HG03469 (cell line): Measurements from ENCODE around the gene SH2B2.
A peak's percentile ranks its signal among the peaks of the same experiment; 100 is the strongest.
"Not testable (repeated sequence)": the region's sequence is repeated elsewhere in the genome, so short reads cannot be mapped to it uniquely, and the experiment has no call there.

Source experiments
- ATAC-seq: cut with Tn5 transposase; IDR thresholded peaks from one replicate; pipeline ENCODE4 v1.9.1; 2021; ENCODE audit warnings: mild to moderate bottlenecking, moderate library complexity, moderate number of reproducible peaks; ENCODE audit not compliant: unreplicated experiment

SH2B2 gene

DNA sequence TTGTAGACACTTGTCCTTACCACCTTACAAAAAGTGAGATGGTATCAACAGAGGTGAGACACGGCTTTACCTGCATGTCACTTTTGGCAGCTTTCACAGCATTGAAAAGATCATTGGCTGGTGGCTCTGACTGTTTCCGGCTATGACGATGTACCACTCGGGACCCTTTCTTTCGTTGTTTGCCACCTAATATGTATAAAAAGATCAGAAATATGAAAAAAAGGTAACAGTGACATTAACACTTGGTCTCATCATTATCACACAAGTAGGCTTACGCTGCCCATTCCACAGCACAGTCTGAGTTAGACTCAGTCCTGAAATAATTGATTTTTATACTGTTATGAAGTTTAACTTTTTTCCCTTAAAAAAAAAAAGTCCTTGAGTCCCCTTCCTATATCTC, 40.5 kb downstream of the SH2B2 start:
- ATAC-seq = not testable (repeated sequence)

GRCh38 chr7:102328863-102329262, 42.2 kb downstream of the SH2B2 start:
- ATAC-seq = not testable (repeated sequence)

GRCh38 chr7:102329366-102329765, 42.7 kb downstream of the SH2B2 start:
- not testable (repeated sequence) for ATAC-seq

- ATAC-seq = not testable (repeated sequence)
These were observed 44.2 kb downstream of the SH2B2 start for GRCh38 chr7:102330666-102331460.

DNA sequence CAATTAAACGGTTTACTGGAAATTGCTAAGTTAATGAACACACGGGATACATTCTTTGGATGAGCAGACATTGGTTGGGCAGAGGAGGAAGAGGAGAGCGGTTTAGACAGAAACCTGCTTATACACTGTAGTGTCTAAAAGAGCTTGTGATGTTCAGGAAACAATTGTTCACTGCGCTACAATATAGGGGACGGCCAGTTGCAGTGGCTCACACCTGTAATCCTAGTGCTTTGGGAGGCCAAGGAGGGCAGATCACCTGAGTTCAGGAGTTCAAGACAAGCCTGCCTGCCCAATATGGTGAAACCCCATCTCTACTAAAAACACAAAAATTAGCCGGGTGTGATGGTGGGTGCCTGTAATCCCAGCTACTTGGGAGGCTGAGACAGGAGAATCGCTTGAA, 48.9 kb downstream of the SH2B2 start:
- not testable (repeated sequence) for ATAC-seq

DNA sequence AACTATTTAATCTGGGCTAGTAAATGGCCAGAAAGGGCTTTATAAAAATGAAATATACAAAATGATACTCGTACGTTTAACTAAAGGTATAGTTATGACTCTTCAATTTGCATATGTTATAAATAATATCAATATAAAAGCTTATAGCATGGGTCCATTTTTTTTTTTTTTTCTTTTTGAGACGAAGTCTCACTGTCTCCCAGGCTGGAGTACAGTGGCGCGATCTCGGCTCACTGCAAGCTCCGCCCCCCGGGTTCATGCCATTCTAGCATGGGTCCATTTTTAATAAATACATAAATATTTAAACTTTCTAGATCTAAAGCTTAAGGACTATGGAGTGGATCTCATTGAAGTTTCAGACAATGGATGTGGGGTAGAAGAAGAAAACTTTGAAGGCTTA, 50.3 kb downstream of the SH2B2 start:
- ATAC-seq = not testable (repeated sequence)

GRCh38 chr7:102337420-102337819, 50.8 kb downstream of the SH2B2 start:
- not testable (repeated sequence) for ATAC-seq

DNA sequence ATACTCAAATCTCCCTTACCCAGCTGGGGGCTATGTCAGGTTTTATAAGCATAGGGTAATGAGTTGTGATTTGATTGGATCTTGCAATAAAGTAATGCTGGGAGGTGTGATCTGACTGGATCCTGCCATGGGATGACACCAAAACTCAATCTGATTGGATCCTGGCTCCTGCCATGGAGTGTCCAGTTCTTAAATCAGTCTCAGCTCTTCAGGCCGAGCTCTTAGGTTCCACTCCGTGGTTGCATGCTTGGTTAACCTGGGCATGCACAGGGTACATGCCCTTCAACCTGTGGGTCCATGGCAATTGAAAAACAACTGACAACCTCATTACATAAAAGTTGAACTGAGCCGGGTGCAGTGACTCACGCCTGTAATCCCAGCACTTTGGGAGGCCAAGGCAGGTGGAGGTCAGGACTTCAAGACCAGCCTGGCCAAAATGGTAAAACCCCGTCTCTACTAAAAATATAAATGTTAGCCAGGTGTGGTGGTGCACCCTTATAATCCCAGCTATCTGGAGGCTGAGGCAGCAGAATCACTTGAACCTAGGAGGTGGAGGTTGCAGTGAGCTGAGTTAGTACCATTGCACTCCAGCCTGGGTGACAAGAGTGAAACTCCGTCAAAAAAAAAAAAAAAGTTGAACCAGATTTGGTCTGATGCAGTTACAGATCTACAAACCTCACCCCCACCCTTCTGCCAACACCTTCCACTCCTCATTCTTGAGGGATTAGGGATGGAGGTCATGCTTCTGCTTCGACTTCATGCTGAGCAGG, 54.1 kb downstream of the SH2B2 start:
- not testable (repeated sequence) for ATAC-seq

DNA sequence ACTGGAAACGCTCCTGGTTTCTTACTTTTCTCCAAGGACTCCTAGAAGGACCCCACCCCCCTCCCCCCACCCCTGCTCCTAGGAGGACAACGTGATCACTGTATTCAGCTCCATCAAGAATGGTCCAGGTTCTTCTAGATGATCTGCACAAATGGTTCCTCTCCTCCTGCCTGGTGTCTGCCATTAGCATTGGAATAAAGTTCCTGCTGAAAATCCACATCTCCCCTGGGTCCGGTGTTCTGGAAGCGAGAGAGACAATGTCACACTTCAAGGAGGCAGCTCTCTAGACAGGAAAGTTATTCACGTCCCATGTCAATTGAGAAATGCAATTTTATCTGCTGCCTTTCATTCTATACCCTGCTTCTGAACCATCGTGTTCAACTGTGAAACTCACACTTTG, 60.3 kb downstream of the SH2B2 start:
- ATAC-seq = not testable (repeated sequence)

- not testable (repeated sequence) for ATAC-seq
These were observed 69.7 kb downstream of the SH2B2 start, which contains the start of gene SPDYE6 for GRCh38 chr7:102356344-102356743. Gene SPDYE6, minus strand, starts transcription at chr7:102356444. Its CDS starts 421 bp downstream, at chr7:102356023.

GRCh38 chr7:102363549-102364393, 77.1 kb downstream of the SH2B2 start:
- peak; percentile 97 for ATAC-seq

GRCh38 chr7:102364394-102364886, 77.8 kb downstream of the SH2B2 start:
- not testable (repeated sequence) for ATAC-seq

- ATAC-seq = not testable (repeated sequence)
These were observed 78.7 kb downstream of the SH2B2 start for GRCh38 chr7:102365390-102365789.

GRCh38 chr7:102370038-102370437, 83.4 kb downstream of the SH2B2 start:
- not testable (repeated sequence) for ATAC-seq
